Activated gamma-delta T cell (primary cell): ENCODE results near the gene TSPO.

Source experiments
- DNase-seq: peaks from one replicate; lab custom pipeline; 2025; lab: John Stamatoyannopoulos, UW

The TSPO gene

DNA sequence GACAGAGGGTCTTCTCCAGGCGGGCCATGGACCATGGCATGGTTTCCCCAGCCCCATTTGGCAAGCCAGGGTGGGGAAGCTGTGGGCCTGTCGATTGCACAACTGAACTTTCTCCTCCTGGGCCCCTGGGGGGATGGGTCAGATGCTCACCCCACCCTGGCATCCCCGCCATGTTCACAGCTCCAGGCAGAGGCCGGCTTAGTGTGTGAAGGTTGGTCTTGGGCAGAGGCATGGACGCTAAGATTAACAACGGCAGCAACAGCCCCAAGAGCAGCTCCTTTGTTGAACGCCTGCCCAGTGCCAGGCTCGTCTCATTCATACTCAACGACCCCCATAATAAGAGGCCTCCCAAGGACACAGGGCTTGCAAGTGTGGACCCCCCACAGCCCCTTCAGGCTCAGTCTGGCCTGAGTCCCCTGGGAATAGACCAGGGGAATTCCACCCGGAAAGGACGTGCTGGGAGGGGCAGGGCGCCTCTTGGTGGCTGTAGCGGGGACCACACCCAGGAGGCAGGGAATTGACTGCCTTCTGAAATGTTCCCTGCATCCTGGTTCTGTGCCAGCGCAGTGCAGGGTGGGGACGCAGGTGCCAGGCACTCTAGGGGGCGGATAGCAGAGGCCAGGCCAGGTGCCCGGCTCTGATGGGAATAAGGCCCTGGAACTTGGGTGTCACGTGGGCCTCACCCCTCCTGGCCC, 8.3 kb downstream of the TSPO start:
- no peak for DNase-seq

DNA sequence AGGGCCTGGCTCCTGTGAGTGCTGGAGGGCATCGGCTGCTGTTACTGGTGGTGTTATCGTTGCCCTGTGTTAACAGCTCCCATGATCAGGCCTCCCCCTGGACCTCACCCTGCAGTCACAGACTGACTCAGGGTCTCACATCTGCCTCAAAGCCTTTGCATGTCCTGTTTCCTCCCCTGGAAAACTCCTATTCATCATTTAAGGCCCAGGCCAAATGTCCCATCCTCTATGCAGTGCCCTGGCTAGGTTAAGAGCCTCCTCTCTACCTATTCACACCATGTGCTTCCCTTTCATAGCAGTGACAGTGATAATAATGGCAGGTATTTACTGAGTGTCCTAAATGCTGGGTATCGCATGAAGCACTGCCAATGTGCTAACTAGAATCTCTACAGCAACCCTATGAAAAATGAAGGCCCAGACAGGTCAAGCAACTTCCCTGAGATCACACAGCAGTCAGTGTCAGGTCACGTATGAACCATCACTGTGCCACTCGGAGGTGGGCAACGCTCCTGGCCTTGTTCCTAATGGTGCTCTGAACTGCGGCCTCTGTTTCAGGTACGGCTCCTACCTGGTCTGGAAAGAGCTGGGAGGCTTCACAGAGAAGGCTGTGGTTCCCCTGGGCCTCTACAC, 9.3 kb downstream of the TSPO start:
- no peak for DNase-seq

DNA sequence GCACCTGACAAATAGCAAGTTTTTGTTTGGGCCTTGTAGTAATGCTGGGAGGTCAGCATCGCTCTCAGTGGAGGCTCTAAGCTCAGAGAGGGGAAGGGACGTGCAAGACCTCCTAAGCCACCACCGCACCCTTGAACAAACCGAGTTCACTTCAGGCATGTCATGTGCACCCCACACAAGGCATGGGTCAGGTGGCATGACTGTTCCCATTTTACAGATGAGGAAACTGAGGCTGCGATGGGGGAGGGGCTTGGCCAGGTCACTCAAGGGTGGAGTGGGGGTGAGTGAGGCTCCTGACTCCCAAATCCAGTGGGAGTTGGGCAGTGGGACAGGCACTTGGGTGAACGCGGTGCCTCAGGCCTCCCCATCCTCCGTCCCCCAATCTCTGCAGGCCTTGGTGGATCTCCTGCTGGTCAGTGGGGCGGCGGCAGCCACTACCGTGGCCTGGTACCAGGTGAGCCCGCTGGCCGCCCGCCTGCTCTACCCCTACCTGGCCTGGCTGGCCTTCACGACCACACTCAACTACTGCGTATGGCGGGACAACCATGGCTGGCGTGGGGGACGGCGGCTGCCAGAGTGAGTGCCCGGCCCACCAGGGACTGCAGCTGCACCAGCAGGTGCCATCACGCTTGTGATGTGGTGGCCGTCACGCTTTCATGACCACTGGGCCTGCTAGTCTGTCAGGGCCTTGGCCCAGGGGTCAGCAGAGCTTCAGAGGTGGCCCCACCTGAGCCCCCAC, 11.2 kb downstream of the TSPO start:
- no peak for DNase-seq

DNA sequence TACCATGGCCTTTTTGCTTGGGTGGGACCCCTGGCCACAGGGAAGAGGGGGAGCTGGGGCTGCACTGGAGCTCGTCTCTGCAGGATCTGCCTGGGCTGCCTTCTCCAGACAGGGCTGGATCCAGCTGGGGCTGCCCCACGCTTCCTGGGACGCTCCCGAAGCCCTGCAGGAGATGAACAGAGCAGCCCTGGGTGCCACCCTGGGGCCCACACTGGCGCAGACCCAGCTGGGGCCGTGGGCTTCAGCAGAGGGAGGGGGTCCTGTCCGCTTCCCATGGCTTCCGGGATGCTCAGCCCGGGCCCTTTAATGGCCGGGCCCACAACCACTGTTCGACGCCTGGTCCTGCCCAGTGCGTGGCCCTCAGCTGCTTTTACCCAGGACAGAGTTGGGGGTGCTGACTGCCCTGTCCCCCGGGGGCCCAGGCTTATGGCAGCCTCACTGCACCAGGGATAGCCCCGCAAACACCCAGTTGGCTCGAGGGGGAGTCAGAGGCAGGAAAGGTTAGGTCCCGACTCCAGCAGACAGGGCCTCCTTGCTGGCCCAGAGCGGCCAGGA, 12.0 kb downstream of the TSPO start:
- DNase-seq, result no peak

DNA sequence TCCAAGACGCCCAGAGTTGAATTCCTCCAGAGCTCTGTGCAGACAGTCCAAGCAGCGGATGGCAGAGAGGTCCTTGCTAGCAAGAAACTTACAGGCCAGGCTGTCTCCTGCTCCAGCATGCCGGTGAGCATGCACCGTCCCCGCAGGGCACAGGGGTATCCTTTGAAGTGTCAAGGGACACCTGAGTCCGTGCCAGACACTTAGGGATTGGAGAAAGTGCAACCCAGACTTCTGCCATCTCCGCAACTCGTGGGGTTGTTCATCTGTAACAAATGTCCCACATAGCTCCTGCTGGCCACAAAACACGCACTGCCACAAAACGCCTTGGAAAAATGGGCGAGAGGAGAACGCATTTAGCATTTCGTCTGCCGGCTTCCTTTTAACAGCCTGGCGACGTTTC, 13.3 kb downstream of the TSPO start:
- DNase-seq, result no peak

DNA sequence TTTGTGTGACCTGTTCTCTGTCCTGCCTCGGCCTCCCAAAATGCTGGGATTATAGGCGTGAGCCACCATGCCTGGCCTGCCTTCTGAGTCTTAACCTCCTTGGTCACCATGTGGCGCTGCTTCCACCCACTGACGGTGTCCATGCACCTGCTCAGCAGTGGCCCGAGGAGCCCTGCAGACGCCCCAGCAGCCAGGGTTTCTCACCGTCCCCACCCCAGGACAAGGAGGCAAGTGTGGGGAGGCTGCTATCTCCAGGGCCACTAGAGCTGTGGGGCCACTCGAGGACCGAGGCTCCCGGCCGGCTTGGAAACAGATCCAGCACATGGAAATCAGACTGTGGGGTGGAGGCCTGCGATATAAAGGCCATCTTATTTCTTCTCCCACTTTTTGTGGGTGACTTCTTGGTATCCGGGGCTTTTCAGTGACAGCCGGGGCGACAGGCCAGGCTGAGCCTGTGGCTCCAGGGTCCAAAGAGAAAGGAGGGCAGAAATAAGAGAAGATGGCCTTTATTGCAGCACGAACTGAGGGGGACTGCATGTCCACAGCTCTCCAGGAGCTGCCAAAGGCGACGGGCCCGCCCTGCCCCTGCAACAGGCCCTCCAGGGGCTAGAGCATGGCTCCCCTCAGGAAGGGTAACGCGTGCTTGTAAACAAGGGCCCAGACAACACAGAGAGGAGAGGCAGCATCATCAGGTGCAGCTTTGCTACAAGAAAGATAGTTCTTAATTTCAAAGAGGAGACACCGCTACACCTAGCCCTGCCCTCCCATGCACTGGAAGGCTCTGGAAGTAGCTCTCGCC, 15.0 kb downstream of the TSPO start:
- DNase-seq, result no peak

DNA sequence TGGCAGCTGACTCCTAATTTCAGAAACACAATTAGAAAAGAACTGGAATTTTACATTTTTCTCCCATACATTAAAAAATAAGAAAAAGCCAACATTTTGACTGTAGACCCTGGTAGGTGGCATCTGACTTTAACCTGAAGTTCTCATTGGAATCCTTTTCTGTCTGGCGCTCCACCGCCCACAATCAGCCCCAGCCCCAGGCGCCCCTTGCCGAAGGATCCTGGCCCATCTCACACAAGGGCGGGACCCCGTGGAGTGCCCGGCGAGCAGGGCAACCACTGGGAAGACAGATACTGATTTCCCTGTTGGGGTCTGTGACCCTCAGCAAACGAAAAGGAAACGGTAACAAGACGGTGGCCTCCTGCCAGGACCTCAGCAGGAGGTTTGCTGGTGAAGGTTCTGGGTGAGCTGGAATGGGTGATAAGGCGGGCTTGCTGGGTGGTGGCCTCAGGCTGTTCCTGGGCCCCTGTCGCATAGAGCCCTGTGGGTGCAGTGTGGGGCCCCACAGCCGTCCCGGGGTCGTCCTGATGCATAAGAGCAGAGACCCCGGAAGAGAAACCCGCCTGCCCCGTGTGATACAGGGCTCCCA, 15.7 kb downstream of the TSPO start:
- no peak for DNase-seq

DNA sequence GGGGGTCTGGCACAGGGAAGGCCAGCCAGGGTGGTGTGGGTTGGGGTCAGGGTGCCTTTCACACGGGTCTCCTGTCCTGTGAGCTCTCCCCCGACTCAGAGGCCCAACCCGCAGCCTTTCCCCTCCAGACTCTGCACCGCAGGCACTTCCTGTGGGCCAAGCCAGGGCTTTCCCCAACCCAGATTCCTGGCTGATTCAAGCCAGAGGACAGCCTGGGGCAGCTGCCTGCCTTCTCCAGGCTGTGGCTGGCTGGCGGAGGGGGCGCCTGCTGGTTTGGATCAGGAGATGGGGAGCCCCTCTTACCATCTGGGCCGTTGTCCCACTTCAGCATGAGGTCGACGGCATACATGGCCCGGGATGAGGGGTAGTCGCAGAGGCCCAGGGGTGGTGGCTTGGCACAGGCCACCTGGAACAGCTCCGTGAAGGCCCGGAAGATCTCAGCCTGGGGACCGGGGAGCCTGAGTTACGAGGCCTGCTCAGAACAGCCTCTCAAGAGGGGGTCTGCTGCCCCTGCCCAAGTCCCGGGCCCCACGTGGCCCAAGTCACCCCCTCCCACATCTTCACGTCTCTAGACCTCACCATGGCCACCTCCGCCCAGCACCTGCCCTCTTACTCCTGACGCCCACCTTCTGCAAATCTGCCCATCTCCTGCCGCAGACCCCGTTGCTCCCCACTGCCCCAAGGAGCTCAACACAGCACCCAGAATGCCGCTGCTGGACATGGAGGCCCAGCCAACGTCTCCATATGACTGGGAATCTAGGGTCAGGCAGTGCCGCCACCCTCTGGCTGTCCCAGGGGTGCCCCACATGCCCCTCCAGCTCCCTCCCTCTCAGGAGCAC, 17.3 kb downstream of the TSPO start:
- DNase-seq, result no peak

DNA sequence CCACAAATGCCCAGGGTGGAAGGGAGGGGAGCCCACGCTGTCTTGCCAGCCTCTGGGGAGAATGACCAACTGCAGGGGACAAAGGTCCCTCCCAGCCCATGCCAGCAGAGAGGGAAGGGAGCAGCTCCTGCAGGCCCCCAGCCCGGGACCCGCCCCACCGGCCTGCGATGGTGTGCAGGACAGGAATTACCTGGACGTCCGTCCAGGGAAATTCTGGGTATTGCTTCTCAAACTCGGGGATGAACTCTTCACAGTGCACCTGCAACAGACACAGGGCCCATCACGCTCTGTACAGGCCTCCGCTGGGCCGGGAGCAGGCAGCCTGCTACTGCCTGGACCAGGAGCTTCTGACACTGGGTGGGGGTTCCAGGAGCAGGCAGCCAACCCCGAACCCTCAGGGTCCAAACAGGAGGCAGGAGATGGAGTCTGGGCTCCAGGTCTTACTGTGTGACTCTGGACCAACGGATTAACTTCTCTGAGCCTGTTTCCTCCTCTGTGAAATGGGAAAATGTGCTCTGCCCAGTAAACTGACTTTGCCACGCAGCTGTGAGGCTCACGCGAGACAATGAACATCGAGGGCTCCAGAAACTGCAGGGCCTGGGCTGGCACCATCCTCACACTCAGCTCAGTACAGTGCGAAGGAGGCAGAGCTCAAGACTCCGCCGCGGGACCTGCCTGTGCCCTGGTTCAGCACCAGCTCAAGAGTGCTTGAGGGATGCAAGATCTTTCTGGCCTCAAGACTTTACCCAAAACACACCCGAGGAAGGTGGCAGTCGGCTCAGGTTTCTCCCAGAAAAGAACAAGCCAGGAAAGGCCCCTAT, 18.2 kb downstream of the TSPO start:
- no peak for DNase-seq

DNA sequence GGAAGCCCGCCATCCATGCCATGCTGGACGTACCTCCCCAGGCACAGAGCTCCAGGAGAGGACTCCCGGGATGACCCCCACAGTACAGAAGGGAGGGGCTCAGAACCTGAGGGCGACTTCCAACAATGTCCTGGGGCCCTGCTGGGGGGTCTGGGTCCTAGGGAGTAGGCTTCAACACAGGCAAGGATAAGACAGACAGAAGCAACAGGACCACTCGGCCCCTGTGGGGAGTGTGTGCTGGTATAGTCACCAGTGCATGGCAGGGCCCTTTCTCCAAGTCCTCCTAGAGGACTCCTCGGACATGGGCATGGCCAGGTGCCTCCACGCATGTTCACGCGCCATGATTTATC, 18.7 kb downstream of the TSPO start:
- no peak for DNase-seq

DNA sequence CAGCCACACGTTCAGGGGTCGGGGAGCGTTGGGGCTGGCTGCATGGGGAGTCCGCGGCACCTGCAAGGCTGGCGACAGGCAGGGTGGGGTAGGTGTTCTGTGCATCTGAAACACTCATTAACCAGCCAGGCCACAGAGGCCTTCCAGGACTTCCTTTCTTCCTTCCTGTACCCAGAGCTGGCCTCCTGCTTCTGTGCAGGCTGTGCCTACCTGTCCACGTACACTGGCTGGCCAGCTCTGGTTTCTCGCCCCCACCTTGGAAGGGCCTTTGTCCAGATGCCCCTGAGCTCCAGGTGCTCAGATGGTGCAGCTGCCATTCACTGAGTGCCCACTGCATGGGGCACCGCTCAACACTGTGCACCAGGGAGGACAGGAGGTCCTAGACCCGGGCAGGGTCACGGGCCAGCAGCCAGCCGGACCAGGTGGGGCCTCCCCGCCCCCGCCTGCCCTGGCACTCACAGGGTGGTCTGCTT, 19.7 kb downstream of the TSPO start:
- DNase-seq, result no peak

DNA sequence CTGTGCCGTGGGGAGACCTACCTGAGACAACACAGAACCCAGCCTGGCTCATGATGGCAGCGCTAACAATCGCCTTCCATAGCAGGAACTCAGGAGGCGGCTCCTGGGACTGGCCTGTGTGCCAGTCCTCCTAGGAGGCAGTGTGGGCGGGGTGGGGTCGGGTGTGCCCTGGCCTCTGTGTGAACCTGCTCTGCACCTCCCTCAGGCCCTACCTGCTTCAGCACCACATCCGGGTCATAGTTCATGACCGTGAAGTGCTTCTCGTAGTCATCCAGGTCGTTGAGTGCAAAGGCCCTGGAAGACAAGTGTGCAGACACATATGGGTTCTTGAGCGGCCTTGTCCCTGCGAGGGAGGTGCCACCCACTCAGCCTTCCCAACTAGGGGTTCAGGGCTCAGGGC, 20.2 kb downstream of the TSPO start:
- no peak for DNase-seq

DNA sequence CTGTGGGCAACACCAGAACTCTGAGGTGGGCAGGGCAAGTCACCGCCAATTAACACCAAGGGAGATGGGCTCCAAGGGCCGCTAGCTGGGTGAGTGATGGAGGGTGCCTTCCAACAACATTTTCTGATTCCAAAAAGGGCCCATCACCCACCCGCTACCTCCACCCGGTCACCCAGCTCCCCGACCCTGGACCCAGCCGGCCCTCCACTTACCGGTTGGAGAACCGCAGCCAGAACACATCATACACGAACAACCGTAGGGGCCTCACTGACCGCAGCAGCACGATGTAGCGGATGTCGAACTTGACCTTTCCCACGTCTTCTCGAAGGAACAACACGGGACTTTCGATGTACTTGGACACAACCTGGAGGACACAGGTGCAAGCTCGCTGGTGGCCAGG, 20.8 kb downstream of the TSPO start:
- DNase-seq, result no peak

DNA sequence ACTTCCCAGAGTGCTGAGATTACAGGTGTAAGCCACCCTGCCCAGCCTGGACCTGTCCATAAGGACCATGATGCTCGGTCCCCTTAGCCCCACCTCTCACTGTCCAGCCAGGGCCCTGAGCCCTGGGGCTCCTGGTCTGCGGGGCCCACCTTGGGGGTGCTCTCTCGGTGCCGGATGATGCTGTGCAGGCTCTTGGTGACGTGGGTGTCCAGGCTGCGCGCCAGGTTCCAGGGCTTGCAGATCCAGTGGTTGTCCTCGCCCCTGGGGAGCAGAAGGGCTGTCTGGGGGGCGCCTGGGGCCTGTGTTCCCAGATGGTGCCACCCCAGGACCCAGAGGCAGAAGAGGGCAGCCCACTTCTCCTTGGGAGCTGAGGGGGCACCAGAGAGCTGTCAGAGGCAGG, 22.2 kb downstream of the TSPO start:
- DNase-seq, result no peak

DNA sequence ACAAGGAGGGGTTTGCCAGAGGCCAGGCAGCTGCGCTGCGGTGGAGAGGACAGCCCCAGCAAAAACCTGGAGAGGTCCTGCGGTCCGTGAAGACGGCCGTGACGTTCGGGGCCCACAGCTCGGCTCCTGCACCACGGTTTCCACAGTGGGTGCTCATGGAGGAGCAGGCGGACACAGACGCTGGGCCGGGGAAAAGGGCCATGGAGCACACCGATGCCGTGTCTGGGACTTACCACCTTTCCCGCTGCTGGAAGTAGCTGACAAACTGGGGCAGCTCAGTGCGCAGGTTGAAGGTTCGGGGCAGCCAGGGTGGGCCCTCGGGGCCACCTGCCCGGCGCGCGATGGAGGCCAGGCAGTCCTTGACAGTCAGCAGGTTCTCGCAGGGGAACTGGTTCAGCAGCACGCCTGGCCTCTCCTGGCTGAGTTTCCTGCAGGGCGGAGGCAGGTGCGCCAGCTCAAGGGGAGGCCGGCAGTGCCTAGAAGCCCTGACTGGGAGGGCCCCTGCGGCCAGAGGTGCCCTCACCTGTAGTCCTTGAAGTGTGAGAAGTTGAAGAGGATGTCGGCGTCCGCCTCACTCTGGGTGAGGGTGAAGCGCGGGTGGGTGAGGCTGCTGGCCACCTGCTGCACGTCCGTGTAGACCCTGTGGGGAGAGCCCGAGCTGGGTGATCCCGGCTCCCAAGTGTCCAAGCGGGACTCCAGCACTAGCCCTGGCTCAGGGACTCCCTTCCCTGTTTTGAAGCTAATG, 22.8 kb downstream of the TSPO start:
- DNase-seq, result no peak

DNA sequence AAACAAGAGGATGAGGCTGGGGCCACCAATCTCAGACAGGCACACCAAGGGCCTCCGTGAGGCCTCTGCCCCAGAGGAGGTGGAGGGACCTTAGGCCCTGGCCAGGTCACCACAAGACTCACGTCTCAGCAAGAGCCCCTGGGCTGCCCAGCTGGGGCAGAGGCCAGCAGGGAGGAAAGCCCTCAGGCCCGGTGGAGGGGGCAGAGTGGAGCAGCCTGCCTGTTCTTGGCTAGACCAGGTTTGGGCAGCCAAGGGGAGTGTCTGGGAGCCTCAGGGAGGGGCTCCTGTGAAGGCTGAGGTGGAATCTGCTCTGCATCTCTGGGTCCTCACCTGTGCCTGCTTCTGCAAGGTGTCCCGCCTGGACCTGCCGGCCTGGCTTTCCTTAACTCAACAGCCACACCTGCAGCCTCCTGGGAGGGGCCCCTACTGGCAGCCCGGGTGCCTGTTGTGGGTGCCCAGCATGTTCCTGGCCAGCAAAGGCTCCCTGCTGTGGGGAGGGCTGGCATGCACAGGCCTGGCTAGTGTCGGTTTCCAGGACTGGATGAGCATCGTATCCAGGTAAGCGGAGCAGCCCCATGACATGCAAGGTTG, 23.7 kb downstream of the TSPO start:
- no peak for DNase-seq

DNA sequence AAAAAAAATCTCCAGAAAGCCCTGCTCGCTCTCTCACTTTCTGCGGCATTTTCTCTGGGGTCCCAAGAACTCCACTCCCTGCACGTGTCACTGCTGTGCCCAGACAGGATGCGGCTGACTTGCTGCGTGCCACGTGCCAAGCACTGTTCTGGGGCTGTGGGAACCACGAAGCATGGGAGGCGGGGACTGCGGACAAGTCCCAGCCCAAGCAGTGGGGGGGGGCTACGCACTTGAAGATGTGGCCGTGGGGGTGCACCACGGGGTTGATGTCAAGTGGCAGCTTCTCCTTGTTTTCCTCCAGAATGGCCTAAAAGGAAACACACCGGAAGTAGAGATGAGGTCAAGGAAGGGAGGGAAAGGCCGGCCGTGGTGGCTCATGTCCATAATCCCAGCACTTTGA, 24.7 kb downstream of the TSPO start:
- no peak for DNase-seq

DNA sequence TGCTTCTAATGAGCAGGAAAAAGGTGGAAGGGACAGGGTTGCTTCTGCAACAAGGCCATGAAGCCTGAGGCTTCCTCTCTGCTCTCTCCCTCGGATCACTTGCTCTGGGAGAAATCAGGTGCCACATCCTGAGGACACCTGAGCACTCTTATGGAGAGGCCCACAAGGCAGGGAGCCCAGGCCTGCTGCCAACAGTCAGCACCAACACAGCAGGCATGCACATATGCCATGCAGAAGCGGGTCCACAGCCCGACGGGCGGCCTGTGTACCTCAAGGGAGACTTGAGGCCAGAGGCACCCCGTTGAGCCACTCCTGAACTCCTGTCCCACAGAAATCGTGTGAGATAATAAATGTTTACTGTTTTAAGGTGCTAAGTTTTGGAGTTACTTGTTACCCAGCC, 26.1 kb downstream of the TSPO start:
- DNase-seq, result no peak
